Astrocyte (in vitro differentiated cells and primary cell): Measurements from ENCODE around the gene ADAP1. TPM values are rescaled to one million over a fixed set of nuclear protein-coding genes. Genes with fewer than 3 reads are reported as not detected.

ENCODE experiments used
- DNase-seq: peaks from one replicate; pipeline ENCODE4 v3.0.0-alpha.2; 2010; ENCODE audit warnings: low read depth
- FAIRE-seq: peaks from 2 replicates; lab custom pipeline; 2011; peaks lifted over from hg19 to GRCh38; lab: Jason Lieb, UNC
- H2AFZ ChIP-seq: 2 replicates; pipeline ENCODE4 v1.6.0; 2012; ENCODE audit warnings: low read depth, low read length, inconsistent platforms
- H3K27ac ChIP-seq: 2 replicates; pipeline ENCODE4 v1.5.1; 2011; ENCODE audit warnings: low read depth, low read length, inconsistent platforms
- H3K27me3 ChIP-seq: 2 replicates; pipeline ENCODE4 v1.6.0; 2011; ENCODE audit warnings: low read length, inconsistent platforms; ENCODE audit not compliant: insufficient read depth
- H3K36me3 ChIP-seq: 2 replicates; pipeline ENCODE4 v1.5.1; 2011; ENCODE audit warnings: low read length, inconsistent platforms; ENCODE audit not compliant: insufficient read depth
- H3K4me1 ChIP-seq: 2 replicates; pipeline ENCODE4 v1.5.1; 2011; ENCODE audit warnings: low read length, inconsistent platforms; ENCODE audit not compliant: insufficient read depth
- H3K4me2 ChIP-seq: 2 replicates; pipeline ENCODE4 v1.6.0; 2012; ENCODE audit warnings: low read length, inconsistent platforms
- H3K4me3 ChIP-seq: 2 replicates; pipeline ENCODE4 v1.5.1; 2011; ENCODE audit warnings: low read depth, mild to moderate bottlenecking, low read length, inconsistent platforms; ENCODE audit not compliant: insufficient read depth
- H3K79me2 ChIP-seq: 2 replicates; pipeline ENCODE4 v1.6.0; 2012; ENCODE audit warnings: mild to moderate bottlenecking, low read length, inconsistent platforms; ENCODE audit not compliant: insufficient read depth
- H3K9ac ChIP-seq: 2 replicates; pipeline ENCODE4 v1.6.0; 2012; ENCODE audit warnings: mild to moderate bottlenecking, low read length, inconsistent platforms
- H3K9me3 ChIP-seq: 2 replicates; pipeline ENCODE4 v1.5.1; 2012; ENCODE audit warnings: low read depth, mild to moderate bottlenecking, low read length, inconsistent platforms; ENCODE audit not compliant: insufficient read depth
- H4K20me1 ChIP-seq: 2 replicates; pipeline ENCODE4 v1.6.0; 2012; ENCODE audit warnings: low read length, inconsistent platforms; ENCODE audit not compliant: insufficient read depth
- H3K27ac Mint-ChIP-seq: one replicate; pipeline ENCODE4 v1.8.0; 2021; ENCODE audit warnings: mild to moderate bottlenecking, mixed read lengths; ENCODE audit not compliant: unreplicated experiment
- H3K27me3 Mint-ChIP-seq: one replicate; pipeline ENCODE4 v1.8.0; 2021; ENCODE audit warnings: low read depth, mixed read lengths; ENCODE audit not compliant: unreplicated experiment
- H3K36me3 Mint-ChIP-seq: one replicate; pipeline ENCODE4 v1.8.0; 2021; ENCODE audit warnings: low read depth, mixed read lengths; ENCODE audit not compliant: unreplicated experiment
- H3K4me1 Mint-ChIP-seq: one replicate; pipeline ENCODE4 v1.8.0; 2021; ENCODE audit warnings: low read depth, mixed read lengths; ENCODE audit not compliant: unreplicated experiment
- H3K4me3 Mint-ChIP-seq: one replicate; pipeline ENCODE4 v1.8.0; 2021; ENCODE audit warnings: mild to moderate bottlenecking, moderate library complexity, mixed read lengths; ENCODE audit not compliant: unreplicated experiment
- H3K9me3 Mint-ChIP-seq: one replicate; pipeline ENCODE4 v1.8.0; 2021; ENCODE audit warnings: mild to moderate bottlenecking, mixed read lengths; ENCODE audit not compliant: unreplicated experiment
- EZH2 ChIP-seq: IDR thresholded peaks from 2 replicates; pipeline ENCODE4 v1.6.1; 2012; ENCODE audit warnings: mild to moderate bottlenecking, low read length, inconsistent platforms; ENCODE audit not compliant: insufficient read depth
- total RNA-seq: library from RNA; stranded (reverse); gene quantifications from 2 replicates; pipeline ENCODE4 v1.2.1, GENCODE V29; 2021
- TF ChIP-seq, protein P1 (sequence below): IDR thresholded peaks from 2 replicates; pipeline ENCODE4 v1.5.1; 2011; ENCODE audit warnings: low read depth, mild to moderate bottlenecking, inconsistent platforms, low read length, moderate library complexity; ENCODE audit not compliant: insufficient read depth

Gene ADAP1
- total RNA-seq, 1 donor from 2014 or later: 4.8 TPM

GRCh38 chr7:881441-882234 is 72.8 kb downstream of the ADAP1 start:
- H3K27ac Mint-ChIP-seq: no peak overlapping the region
- no peak for DNase-seq
- peaks cover 88% of the 10 kb centered on the region for H4K20me1 ChIP-seq
- no peak overlapping the region for H3K4me2 ChIP-seq
- H2AFZ ChIP-seq: no peak overlapping the region
- H3K36me3 Mint-ChIP-seq: peaks cover 7% of the 10 kb centered on the region
- H3K9me3 Mint-ChIP-seq: no peaks in the 10 kb centered on the region
- no peak for FAIRE-seq
- no peaks in the 10 kb centered on the region for H3K27me3 ChIP-seq
- no peak overlapping the region for H3K4me3 Mint-ChIP-seq
- no peak overlapping the region for H3K4me3 ChIP-seq
- no peaks in the 10 kb centered on the region for H3K27me3 Mint-ChIP-seq
- H3K27ac ChIP-seq: no peak overlapping the region
- TF ChIP-seq EZH2: no peak
- TF ChIP-seq, protein P1, sequence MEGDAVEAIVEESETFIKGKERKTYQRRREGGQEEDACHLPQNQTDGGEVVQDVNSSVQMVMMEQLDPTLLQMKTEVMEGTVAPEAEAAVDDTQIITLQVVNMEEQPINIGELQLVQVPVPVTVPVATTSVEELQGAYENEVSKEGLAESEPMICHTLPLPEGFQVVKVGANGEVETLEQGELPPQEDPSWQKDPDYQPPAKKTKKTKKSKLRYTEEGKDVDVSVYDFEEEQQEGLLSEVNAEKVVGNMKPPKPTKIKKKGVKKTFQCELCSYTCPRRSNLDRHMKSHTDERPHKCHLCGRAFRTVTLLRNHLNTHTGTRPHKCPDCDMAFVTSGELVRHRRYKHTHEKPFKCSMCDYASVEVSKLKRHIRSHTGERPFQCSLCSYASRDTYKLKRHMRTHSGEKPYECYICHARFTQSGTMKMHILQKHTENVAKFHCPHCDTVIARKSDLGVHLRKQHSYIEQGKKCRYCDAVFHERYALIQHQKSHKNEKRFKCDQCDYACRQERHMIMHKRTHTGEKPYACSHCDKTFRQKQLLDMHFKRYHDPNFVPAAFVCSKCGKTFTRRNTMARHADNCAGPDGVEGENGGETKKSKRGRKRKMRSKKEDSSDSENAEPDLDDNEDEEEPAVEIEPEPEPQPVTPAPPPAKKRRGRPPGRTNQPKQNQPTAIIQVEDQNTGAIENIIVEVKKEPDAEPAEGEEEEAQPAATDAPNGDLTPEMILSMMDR: no peak
- no peaks in the 10 kb centered on the region for H3K9me3 ChIP-seq
- H3K4me1 Mint-ChIP-seq: peaks cover 11% of the 10 kb centered on the region
- no peaks in the 10 kb centered on the region for H3K36me3 ChIP-seq
- H3K79me2 ChIP-seq: peaks cover 94% of the 10 kb centered on the region
- no peaks in the 10 kb centered on the region for H3K4me1 ChIP-seq
- H3K9ac ChIP-seq: no peak overlapping the region

DNA sequence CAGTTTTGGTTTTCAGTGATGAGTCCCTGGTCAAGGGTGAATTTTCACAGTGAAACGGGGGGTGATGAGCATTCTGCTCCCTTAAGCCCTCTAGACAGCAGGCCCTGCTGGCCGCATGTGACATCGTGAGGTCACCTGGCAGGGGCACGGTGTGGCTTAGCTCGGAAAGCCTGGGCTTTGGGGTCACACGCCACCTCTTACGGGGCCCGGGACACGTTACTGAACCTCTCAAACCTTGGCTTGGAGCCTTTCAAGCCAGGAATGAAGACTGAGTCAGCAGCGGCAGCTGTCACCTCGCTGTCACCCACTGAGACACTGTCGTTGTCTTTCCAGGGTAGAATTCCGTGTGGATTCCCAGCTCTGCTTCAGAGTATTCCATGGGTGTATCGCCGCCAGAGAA is 74.0 kb downstream of the ADAP1 start:
- no peak overlapping the region for H3K4me2 ChIP-seq
- Mint-ChIP-seq H3K36me3 (peaks cover 7% of the 10 kb centered on the region), H3K4me3 (no peak overlapping the region), H3K4me1 (peaks cover 11% of the 10 kb centered on the region), H3K9me3 (no peaks in the 10 kb centered on the region), H3K27me3 (no peaks in the 10 kb centered on the region), H3K27ac (no peak overlapping the region)
- no peaks in the 10 kb centered on the region for H3K36me3 ChIP-seq
- H3K4me3 ChIP-seq: no peak overlapping the region
- no peak overlapping the region for H3K27ac ChIP-seq
- H3K9ac ChIP-seq: no peak overlapping the region
- H4K20me1 ChIP-seq: peaks cover 76% of the 10 kb centered on the region
- DNase-seq (no peak), FAIRE-seq (no peak)
- TF ChIP-seq, protein P1: no peak
- no peak for TF ChIP-seq EZH2
- H3K4me1 ChIP-seq: no peaks in the 10 kb centered on the region
- peaks cover 82% of the 10 kb centered on the region for H3K79me2 ChIP-seq
- H3K27me3 ChIP-seq: no peaks in the 10 kb centered on the region
- no peaks in the 10 kb centered on the region for H3K9me3 ChIP-seq
- no peak overlapping the region for H2AFZ ChIP-seq

DNA sequence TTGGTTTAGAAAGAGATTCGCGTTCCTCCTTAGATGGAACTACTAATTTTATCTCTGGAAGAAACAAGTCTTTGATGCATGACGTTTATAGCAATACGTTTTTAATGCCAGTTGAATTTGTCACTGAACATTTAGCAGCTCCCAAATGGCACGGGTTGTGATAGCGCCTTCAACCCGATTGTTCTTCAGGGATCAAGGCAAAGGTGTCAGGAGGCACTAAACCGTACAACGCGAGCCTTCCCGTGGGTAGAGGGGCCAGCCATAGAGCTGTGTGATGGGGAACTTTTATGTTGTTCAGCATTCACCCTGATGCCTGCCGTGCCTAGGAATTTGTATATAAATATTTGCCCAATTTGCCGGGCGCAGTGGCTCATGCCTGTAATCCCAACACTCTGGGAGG is 74.8 kb downstream of the ADAP1 start:
- Mint-ChIP-seq H3K36me3 (peaks cover 7% of the 10 kb centered on the region), H3K4me1 (peaks cover 11% of the 10 kb centered on the region), H3K9me3 (no peaks in the 10 kb centered on the region), H3K27ac (no peak overlapping the region), H3K27me3 (no peaks in the 10 kb centered on the region), H3K4me3 (no peak overlapping the region)
- Histone ChIP-seq H2AFZ (no peak overlapping the region), H3K4me2 (no peak overlapping the region), H3K4me3 (no peak overlapping the region), H3K27me3 (no peaks in the 10 kb centered on the region), H3K79me2 (peaks cover 74% of the 10 kb centered on the region), H3K27ac (no peak overlapping the region), H3K36me3 (no peaks in the 10 kb centered on the region), H3K9me3 (no peaks in the 10 kb centered on the region), H3K9ac (no peak overlapping the region), H4K20me1 (peaks cover 69% of the 10 kb centered on the region), H3K4me1 (no peaks in the 10 kb centered on the region)
- FAIRE-seq: no peak
- DNase-seq: no peak
- TF ChIP-seq, protein P1: no peak
- TF ChIP-seq EZH2: no peak
